GM18870 (cell line): ENCODE data around the gene SHCBP1L.

Experiments used
- ATAC-seq: cut with Tn5 transposase; IDR thresholded peaks from one replicate; pipeline ENCODE4 v1.9.1; 2021; ENCODE audit warnings: moderate library complexity; ENCODE audit not compliant: unreplicated experiment

The SHCBP1L gene

GRCh38 chr1:182897696-182898095, 55.3 kb downstream of the SHCBP1L start:
- ATAC-seq, result no peak

- ATAC-seq, result no peak
Measured at GRCh38 chr1:182890927-182891610, 61.9 kb downstream of the SHCBP1L start.

- ATAC-seq, result no peak
Measured at GRCh38 chr1:182889997-182890396, 63.0 kb downstream of the SHCBP1L start.

GRCh38 chr1:182888736-182889531, 64.0 kb downstream of the SHCBP1L start:
- no peak for ATAC-seq

- ATAC-seq, result no peak
Measured at GRCh38 chr1:182886985-182887384, 66.0 kb downstream of the SHCBP1L start.

- no peak for ATAC-seq
Measured at GRCh38 chr1:182885591-182885990, 67.4 kb downstream of the SHCBP1L start.

GRCh38 chr1:182884872-182885271, 68.1 kb downstream of the SHCBP1L start:
- no peak for ATAC-seq

GRCh38 chr1:182877842-182878241, 75.1 kb downstream of the SHCBP1L start:
- no peak for ATAC-seq

- no peak for ATAC-seq
Measured at GRCh38 chr1:182877331-182877730, 75.6 kb downstream of the SHCBP1L start.

GRCh38 chr1:182875889-182876288, 77.1 kb downstream of the SHCBP1L start:
- no peak for ATAC-seq

- no peak for ATAC-seq
Measured at GRCh38 chr1:182872881-182873280, 80.1 kb downstream of the SHCBP1L start.

GRCh38 chr1:182869241-182869666, 83.7 kb downstream of the SHCBP1L start:
- no peak for ATAC-seq

- ATAC-seq, result no peak
Measured at GRCh38 chr1:182867861-182868260, 85.1 kb downstream of the SHCBP1L start.

- ATAC-seq, result no peak
Measured at GRCh38 chr1:182863940-182864339, 89.0 kb downstream of the SHCBP1L start.

GRCh38 chr1:182862827-182863226, 90.1 kb downstream of the SHCBP1L start:
- no peak for ATAC-seq

- ATAC-seq, result no peak
Measured at GRCh38 chr1:182861994-182862393, 91.0 kb downstream of the SHCBP1L start.

GRCh38 chr1:182860658-182861057, 92.3 kb downstream of the SHCBP1L start:
- no peak for ATAC-seq

GRCh38 chr1:182857212-182857611, 95.8 kb downstream of the SHCBP1L start:
- ATAC-seq, result no peak

GRCh38 chr1:182855911-182856310, 97.1 kb downstream of the SHCBP1L start:
- no peak for ATAC-seq

- ATAC-seq, result no peak
Measured at GRCh38 chr1:182851825-182852224, 101.1 kb downstream of the SHCBP1L start.

- ATAC-seq, result no peak
Measured at GRCh38 chr1:182850319-182850718, 102.6 kb downstream of the SHCBP1L start.
